NCI-H128 (cell line): ENCODE results near the gene NOC3L.

Source experiments
- DNase-seq: peaks from one replicate; lab custom pipeline; 2025; ENCODE audit not compliant: unreplicated experiment; lab: John Stamatoyannopoulos, UW

NOC3L gene

DNA sequence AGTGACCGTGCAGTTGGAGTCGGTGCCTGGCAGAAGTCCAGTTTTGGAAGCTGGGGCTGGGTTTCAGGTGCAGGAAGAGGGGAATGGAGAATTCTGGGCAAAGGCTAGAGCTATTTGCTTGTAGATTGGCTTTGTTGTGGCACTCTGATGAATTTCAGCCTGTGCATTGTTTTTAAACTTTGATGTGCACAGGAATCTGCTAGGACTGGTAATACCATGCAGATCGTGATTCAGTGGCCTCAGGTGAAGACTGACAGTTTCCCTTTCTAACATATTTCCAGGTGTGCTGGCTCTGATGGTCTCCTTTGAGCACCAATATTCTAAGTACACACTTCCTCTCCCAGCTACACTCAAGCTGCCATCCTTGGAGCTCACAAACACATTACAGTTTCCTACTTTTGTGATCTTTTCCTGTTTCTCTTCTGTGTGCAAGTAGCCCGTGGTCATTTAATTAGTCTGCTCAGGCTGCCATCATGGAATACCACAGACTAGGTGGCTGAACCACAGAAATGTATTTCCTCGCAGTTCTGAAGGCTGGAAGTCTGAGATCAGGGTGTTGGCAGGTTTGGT, 55.6 kb downstream of the NOC3L start:
- no peak for DNase-seq

DNA sequence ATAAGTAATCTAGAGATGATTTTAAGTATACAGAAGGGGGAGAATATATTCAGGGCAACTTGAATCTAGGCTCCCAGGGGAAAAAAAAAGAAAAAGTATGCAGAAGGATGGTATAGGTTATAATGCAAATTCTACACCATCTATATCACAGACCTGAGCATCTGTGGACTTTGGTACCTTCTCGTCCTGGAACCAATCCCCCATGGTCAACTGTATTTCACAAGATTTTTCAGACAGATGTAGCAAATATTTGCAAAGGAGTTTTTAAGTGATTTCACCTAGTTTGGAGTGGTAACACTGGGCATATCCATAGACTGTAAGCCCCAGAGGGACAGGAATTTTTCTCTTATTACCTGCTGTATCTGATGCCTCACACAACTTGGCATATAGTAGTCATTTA, 58.8 kb downstream of the NOC3L start:
- no peak for DNase-seq

DNA sequence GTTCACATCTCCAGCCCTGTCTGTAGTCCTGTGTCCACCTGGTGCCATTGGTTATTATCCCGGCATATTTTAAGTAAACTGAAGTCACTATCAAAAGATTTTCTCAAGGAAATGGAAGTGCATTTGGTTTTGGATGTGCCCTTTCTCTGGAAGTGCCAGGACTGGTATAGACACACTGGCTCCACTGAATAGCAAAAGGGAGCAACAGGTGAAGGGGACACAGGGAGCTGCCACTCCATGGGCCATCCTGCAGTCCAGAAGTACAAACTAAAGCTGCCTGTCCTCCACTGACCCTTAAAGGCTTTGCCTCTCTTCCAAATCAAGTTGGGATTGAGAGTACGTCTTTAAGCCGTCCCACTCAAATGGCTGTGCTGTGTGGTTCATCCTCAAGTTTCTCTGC, 62.7 kb downstream of the NOC3L start:
- DNase-seq = no peak

DNA sequence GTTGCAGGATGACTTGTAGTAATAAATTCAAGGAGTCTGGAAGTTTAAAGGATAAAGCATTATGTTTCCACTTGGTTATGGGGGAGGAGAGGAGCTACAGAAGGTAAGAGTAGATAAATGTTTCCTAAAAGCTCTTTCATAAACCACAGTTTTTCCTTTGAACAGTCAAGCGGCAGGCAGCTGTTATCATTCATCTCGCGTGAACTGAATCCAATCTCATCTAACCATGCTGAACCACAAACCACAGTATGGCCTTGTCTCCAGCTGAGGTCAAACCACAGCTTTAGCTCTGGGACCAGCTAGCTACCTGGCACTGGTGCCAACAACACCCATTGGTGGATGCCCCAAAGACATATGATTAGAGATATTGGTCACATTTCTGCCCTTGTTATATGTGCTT, 63.3 kb downstream of the NOC3L start:
- no peak for DNase-seq

DNA sequence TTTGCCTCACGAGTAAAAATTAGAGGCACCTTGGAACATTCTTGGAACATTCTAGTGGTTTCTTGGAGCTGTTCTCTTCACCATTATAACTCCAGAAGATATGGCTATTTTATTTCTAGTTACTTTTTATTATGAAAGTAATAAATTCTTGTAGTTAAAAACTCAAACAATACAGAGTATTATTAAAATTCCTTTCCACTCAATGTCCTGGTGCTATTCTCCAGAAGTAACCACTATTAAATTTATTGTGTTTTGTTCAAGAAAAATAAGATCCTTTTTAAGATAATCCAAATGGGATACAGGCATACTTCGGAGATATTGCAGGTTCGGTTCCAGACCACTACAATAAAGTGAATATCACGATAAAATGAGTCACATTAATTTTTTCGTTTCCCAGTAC, 68.6 kb downstream of the NOC3L start:
- DNase-seq = no peak

DNA sequence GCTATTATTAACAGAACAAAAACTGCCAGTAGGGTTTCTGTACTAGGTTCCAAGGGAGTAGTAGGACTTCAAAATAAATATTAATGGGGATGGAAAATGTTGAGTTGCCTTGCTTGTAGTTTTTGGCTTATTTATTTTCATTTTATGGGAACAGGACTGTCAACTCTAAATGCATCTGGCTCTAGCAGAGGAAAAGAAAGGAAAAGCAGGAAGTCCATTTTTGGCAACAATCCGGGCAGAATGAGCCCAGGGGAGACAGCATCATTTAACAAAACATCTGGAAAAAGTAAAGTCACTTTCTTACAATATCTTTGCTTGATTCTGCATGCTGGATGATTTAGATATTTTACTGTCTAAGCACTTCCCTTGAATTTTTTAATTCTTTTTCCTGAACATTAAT, 69.4 kb downstream of the NOC3L start:
- DNase-seq = no peak

DNA sequence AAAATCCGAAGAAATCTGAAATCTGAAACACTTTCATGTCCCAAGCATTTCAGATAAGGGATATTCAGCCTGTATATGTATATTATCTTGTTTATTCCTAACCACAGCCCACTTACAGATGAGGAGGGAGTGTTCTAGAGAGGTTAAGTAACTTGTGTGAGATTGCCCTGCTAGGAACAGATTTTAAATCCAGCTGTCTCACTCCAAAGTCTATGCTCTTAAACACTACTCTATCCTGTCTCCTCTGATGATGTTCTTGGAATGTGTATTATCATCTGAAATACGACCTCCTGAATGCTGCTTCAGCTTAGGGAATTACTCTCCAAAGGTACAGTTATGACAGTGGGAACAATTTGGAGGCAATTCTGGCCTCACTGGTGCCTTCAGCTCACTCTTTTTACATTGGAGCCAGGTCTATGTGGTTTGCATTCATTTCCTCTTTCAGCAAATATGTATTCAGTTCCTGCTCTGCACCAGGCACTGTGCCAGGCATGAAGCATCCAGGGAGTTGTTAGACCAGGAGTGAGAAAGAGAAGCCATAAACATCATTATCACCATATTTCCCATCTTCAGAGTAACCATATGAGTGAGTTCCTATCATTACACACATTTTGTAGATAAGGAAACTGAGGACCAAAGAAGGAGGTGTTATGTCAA, 70.2 kb downstream of the NOC3L start:
- DNase-seq = no peak

DNA sequence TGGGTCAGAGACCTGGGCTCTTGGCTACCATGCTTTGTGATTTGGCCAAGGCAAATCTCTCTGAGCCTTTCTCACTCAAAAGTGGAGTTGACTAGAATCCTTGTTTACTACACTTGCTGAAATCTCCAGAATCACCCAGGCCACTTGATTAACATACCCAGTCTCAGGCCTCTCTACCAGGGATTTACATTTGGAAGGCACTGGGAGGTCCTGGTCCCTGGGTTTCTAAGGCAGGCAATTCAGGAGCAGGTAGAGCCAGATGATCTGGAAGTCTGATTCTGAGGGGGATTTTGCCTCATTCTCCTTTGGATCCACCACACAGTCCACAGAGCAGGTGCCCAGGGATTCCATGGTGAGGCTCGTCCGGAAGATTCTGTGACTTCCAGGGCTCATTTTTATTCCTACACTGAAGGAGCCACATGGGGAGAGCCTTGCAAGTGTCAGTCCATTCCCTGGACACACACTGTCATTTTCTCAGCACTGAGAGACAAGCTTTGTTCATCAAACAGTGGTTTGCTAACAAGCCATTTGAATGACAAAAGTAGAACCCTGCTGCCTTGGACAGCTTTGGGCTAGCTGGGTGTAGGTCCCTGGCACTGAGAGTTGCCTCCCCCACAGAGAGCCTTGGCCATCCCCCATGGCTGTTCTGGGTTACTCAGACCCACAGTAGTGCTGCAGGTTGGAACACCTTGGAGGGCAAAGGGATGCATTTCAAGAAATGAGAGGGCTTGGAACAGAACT, 74.2 kb downstream of the NOC3L start:
- no peak for DNase-seq

DNA sequence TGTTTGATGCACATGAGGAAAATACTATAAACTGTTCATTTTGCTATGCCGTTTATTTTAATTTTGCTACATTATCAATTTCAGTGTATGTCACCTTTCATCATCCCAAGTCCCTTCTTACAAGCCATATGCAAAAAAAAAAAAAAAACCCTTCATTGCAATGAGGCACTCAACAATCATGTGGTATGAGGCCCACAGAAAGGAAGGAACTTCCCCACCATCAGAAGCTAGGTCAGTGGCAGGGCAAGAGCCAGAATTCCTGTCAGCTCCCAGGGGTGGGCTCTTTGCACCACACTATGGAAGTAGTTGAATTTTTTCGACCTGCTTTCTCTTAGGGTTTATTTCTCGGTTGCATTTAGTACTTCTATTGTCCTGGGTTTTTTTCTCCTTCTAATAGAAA, 75.4 kb downstream of the NOC3L start:
- no peak for DNase-seq

DNA sequence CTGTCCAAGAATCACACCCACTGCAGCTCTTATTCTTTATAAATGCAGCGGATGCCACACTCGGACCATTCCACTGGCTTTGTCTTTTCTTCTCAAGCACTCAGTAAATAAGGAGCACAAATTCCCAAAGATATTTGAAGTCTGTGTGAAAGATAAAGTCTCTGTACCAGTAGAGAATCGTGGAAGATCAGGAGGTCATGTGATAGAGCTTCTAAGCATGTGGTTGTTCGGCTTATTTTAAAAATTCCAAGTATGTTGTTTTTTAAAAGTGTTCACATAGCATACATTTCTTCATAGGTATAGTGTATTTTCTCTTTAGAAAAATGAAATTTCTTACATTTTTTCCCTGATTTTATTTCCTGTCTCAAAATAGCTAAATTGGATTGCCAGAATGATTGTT, 75.8 kb downstream of the NOC3L start:
- no peak for DNase-seq

DNA sequence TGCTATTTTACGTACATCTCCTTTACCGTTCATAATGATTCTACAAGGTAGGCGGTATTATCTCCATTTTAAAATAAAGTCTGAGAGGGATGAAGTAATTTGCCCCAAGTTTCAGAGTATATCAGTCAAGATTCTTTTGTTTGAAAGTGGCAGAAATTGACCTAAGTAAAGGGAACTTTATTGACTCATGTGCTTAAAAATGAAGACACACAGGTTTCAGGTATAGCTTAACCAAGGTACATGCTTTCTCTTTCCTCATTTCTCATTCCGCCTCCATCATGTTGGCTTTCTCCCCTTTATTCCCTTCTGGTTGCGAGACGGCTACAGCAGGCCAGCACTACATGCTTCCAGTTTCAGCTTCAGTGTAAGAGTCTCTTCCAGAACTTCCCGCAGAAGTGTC, 77.5 kb downstream of the NOC3L start:
- no peak for DNase-seq
